Endodermal cell (in vitro differentiated cells): ENCODE measurements around the gene ROBO1. TPM values are rescaled to one million over a fixed set of nuclear protein-coding genes. Genes with fewer than 3 reads are reported as not detected.

Experiments used
- DNase-seq: peaks from one replicate; pipeline ENCODE4 v3.0.0-alpha.2; 2017
- H3K27ac ChIP-seq: 2 replicates; pipeline ENCODE4 v1.5.1; 2013; ENCODE audit warnings: mild to moderate bottlenecking, low read depth, low read length, moderate library complexity
- H3K27me3 ChIP-seq: 2 replicates; pipeline ENCODE4 v1.6.1; 2013; ENCODE audit warnings: mild to moderate bottlenecking, low read length, moderate library complexity; ENCODE audit not compliant: insufficient read depth, control insufficient read depth, poor library complexity, severe bottlenecking
- H3K36me3 ChIP-seq: 2 replicates; pipeline ENCODE4 v1.7.0; 2013; ENCODE audit warnings: mild to moderate bottlenecking, low read length, moderate library complexity; ENCODE audit not compliant: control insufficient read depth, insufficient read depth
- H3K4me1 ChIP-seq: one replicate; pipeline ENCODE4 v1.7.0; 2013; ENCODE audit warnings: low read length; ENCODE audit not compliant: control insufficient read depth, insufficient read depth
- H3K4me3 ChIP-seq: 2 replicates; pipeline ENCODE4 v1.5.1; 2013; ENCODE audit warnings: mild to moderate bottlenecking, low read length, moderate library complexity
- H3K9ac ChIP-seq: 2 replicates; pipeline ENCODE4 v1.6.1; 2013; ENCODE audit warnings: mild to moderate bottlenecking, low read length, moderate library complexity; ENCODE audit not compliant: poor library complexity, severe bottlenecking; ENCODE audit errors: extremely low read depth
- H3K9me3 ChIP-seq: 2 replicates; pipeline ENCODE4 v1.6.1; 2013; ENCODE audit warnings: mild to moderate bottlenecking, low read length, moderate library complexity; ENCODE audit not compliant: control insufficient read depth
- H3K27ac Mint-ChIP-seq: 2 replicates; pipeline ENCODE4 v1.8.0; 2020; ENCODE audit warnings: mixed read lengths
- H3K27me3 Mint-ChIP-seq: 2 replicates; pipeline ENCODE4 v1.8.0; 2021; ENCODE audit warnings: mild to moderate bottlenecking, mixed read lengths; ENCODE audit not compliant: insufficient read depth
- H3K36me3 Mint-ChIP-seq: 2 replicates; pipeline ENCODE4 v1.8.0; 2020; ENCODE audit warnings: low read depth, mixed read lengths
- H3K4me1 Mint-ChIP-seq: 2 replicates; pipeline ENCODE4 v1.8.0; 2020; ENCODE audit warnings: mixed read lengths
- H3K4me3 Mint-ChIP-seq: 2 replicates; pipeline ENCODE4 v1.8.0; 2020; ENCODE audit warnings: mild to moderate bottlenecking, moderate library complexity, mixed read lengths
- H3K9me3 Mint-ChIP-seq: 2 replicates; pipeline ENCODE4 v1.8.0; 2020; ENCODE audit warnings: mild to moderate bottlenecking, mixed read lengths
- CTCF ChIP-seq: fragments of 200-600 bp; sonication (generic); conservative IDR thresholded peaks from 2 replicates; pipeline ENCODE4 v1.5.0; 2021; ENCODE audit warnings: antibody characterized with exemption, mild to moderate bottlenecking
- WGBS, 2 experiments: methylation state at CpG; one replicate each; pipeline versions ENCODE4 v1.1.5 to v1.1.7; 2013; ENCODE audit warnings: missing lambda C conversion rate in 2 of 2, mixed read lengths in 1 of 2; ENCODE audit not compliant: insufficient coverage in 1 of 2, insufficient read length in 1 of 2; 5-methylcytosine and 5-hydroxymethylcytosine counted together
- total RNA-seq, 2 donors: library from RNA; stranded (reverse); fragmentation: NEBNext Ultra II Directional in 1 of 2; extraction: Animal tissue kit (Norgen Biotek cat#: 25700) in 1 of 2; gene quantifications; 2 replicates in 1 of 2; 3 replicates in 1 of 2; pipeline ENCODE4 v1.2.1, GENCODE V29; 2021

ROBO1 gene
- total RNA-seq, 2 donors from 2014 or later = 74.8 to 75.9 TPM

GRCh38 chr3:78969483-78969882 is 798.3 kb downstream of the ROBO1 start:
- Histone ChIP-seq H3K4me3 (no peak overlapping the region), H3K36me3 (no peaks in the 10 kb centered on the region), H3K9ac (no peak overlapping the region), H3K4me1 (no peaks in the 10 kb centered on the region), H3K27me3 (no peaks in the 10 kb centered on the region), H3K9me3 (peaks cover 12% of the 10 kb centered on the region), H3K27ac (no peak overlapping the region)
- Mint-ChIP-seq H3K36me3 (peaks cover 3% of the 10 kb centered on the region), H3K9me3 (peaks cover 11% of the 10 kb centered on the region), H3K27ac (no peak overlapping the region), H3K27me3 (no peaks in the 10 kb centered on the region), H3K4me1 (peaks cover 7% of the 10 kb centered on the region), H3K4me3 (no peak overlapping the region)
- no peak for TF ChIP-seq CTCF
- WGBS, 2 experiments = 86 to 92% methylated on average over 2 of the region's 2 CpGs
- no peak for DNase-seq

GRCh38 chr3:78967061-78967460 is 800.7 kb downstream of the ROBO1 start:
- no peak overlapping the region for H3K9ac ChIP-seq
- Mint-ChIP-seq H3K9me3 (peaks cover 18% of the 10 kb centered on the region), H3K4me3 (no peak overlapping the region), H3K27ac (no peak overlapping the region), H3K4me1 (peaks cover 14% of the 10 kb centered on the region), H3K27me3 (no peaks in the 10 kb centered on the region), H3K36me3 (peaks cover 9% of the 10 kb centered on the region)
- H3K27me3 ChIP-seq = no peaks in the 10 kb centered on the region
- no peaks in the 10 kb centered on the region for H3K4me1 ChIP-seq
- no peak for DNase-seq
- TF ChIP-seq CTCF = no peak
- no peak overlapping the region for H3K4me3 ChIP-seq
- H3K36me3 ChIP-seq = no peaks in the 10 kb centered on the region
- WGBS, 2 experiments = 90 to 100% methylated on average over 1 of the region's 1 CpG
- H3K9me3 ChIP-seq = peaks cover 12% of the 10 kb centered on the region
- no peak overlapping the region for H3K27ac ChIP-seq

GRCh38 chr3:78963771-78964170 is 804.0 kb downstream of the ROBO1 start:
- no peak overlapping the region for H3K27ac Mint-ChIP-seq
- peaks cover 17% of the 10 kb centered on the region for H3K4me1 Mint-ChIP-seq
- TF ChIP-seq CTCF = no peak
- 93% methylated on average over 3 of the region's 5 CpGs; no CpG with 5 or more reads in 1 of the 2 experiments for whole genome bisulfite sequencing, 2 experiments
- Histone ChIP-seq H3K27ac (no peak overlapping the region), H3K36me3 (no peaks in the 10 kb centered on the region), H3K4me3 (no peak overlapping the region), H3K27me3 (peaks cover 11% of the 10 kb centered on the region), H3K9me3 (peaks cover 12% of the 10 kb centered on the region), H3K4me1 (no peaks in the 10 kb centered on the region), H3K9ac (no peak overlapping the region)
- peaks cover 8% of the 10 kb centered on the region for H3K27me3 Mint-ChIP-seq
- H3K9me3 Mint-ChIP-seq = peaks cover 18% of the 10 kb centered on the region
- H3K4me3 Mint-ChIP-seq = no peak overlapping the region
- DNase-seq = no peak
- peaks cover 13% of the 10 kb centered on the region for H3K36me3 Mint-ChIP-seq
